ENCODE results near the gene KRTAP10-6.
"Not testable (repeated sequence)": the region's sequence is repeated elsewhere in the genome, so short reads cannot be mapped to it uniquely, and the experiment has no call there.

KRTAP10-6 gene

GRCh38 chr21:44557491-44558328, 34.6 kb downstream of the KRTAP10-6 start:
- no peak for DNase-seq

DNA sequence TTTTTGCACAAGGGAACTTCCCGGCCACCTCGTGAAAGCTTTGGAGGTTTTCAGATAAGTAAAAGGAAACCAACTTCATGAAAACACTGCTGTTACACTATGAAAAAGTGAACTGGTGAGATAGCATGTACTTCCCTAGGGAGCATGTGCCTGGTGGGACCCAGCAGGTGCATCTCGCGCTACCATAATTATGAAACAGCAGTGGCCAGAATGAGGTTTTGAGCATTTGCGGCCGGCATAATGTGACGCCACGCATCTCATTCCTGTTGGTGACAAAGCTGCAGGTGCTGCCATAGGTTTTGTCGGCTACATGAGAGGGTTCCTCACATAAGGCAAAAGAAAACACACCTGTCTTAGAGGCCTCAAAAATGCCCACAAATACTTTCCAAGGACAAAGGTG, 35.4 kb downstream of the KRTAP10-6 start:
- DNase-seq: no peak

- no peak for DNase-seq
Measured at GRCh38 chr21:44555200-44555875, 37.0 kb downstream of the KRTAP10-6 start.

DNA sequence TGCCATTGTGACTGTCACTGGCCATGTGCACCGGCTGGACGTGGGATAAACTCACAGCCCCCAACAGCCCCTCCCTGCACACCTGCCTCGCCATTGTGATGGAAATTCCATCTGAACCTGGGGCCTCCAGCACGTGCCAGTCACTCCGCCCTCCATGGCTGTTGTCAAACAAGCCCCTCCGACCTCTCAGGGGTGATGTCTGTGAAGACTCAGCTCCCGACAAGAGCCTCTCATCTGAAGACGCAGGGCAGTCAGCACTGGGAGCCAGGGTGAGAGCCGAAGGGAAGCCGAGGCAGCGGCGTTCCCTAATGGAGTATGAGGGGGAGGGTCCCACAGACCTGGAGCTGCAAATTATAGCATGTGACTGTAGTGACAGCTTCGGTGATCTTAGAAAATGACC, 39.6 kb downstream of the KRTAP10-6 start:
- DNase-seq: no peak

DNA sequence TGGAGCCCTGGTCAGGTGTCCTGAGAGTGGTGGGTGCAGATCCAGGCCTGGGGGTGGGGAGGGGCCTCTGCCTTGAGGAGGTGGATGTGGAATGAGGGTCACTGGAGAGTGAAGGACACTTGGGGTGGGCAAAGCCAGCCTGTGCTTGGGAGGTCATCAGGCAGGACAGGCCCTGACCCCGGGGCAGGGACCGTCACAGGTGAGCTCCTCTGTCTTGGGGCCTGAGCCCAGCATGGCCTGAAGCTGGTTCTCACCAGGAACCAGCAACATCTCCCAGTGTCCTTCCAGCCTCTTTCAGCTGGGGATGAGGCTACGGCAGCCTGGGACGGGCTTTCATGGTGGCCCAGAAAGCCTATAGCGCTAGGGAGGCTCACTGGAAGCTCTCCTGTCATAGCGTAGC, 40.2 kb downstream of the KRTAP10-6 start:
- DNase-seq: no peak

GRCh38 chr21:44551340-44551961, 40.9 kb downstream of the KRTAP10-6 start, which contains the start of gene KRTAP10-2:
TSS of gene KRTAP10-2 (minus strand) at chr21:44551505. CDS start at chr21:44551458, 47 bp downstream.
- DNase-seq: no peak

- no peak for DNase-seq
Measured at GRCh38 chr21:44550807-44551206, 41.5 kb downstream of the KRTAP10-6 start.

DNA sequence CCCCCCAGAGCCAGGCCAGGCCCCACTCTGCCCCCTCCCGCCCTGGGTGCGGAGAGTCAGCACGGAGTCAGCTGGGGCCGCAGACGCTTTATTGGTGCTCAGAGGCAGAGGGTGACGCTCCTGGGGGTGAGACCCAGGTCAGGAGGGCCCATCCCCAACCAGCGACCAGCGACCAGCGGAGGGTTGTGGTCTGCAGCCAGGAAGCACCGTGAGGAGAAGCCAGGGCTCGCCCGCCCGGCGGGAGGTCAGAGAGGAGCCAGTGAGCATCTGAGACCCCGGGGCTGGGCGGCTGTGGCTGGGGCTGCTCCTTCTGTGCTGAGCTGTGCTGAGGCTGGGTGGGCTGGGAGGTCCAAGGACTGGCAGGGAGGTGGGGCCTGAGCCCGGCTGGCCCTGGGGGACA, 42.0 kb downstream of the KRTAP10-6 start:
- DNase-seq: not testable (repeated sequence)

- DNase-seq: no peak
Measured at GRCh38 chr21:44549525-44550211, 42.6 kb downstream of the KRTAP10-6 start.

GRCh38 chr21:44548922-44549321, 43.4 kb downstream of the KRTAP10-6 start:
- DNase-seq: no peak

- no peak for DNase-seq
Measured at GRCh38 chr21:44548381-44548780, 43.9 kb downstream of the KRTAP10-6 start.

GRCh38 chr21:44547656-44548331, 44.5 kb downstream of the KRTAP10-6 start:
- DNase-seq: no peak

- no peak for DNase-seq
Measured at GRCh38 chr21:44544566-44544965, 47.7 kb downstream of the KRTAP10-6 start.

GRCh38 chr21:44542716-44543115, 49.6 kb downstream of the KRTAP10-6 start:
- no peak for DNase-seq

Data from fibroblast of skin of back (primary cell).